D341Med (cell line): Measurements from ENCODE around the gene GNL3.
"Not testable (repeated sequence)": the region's sequence is repeated elsewhere in the genome, so short reads cannot be mapped to it uniquely, and the experiment has no call there.

Experiments
- DNase-seq: peaks from one replicate; pipeline ENCODE4 v3.0.0; 2012; ENCODE audit warnings: low spot score

Gene GNL3

GRCh38 chr3:52685709-52686691, at the start of gene GNL3, which contains the start of gene PBRM1:
Gene GNL3, plus strand, starts transcription at chr3:52686032. Its CDS starts 61 bp downstream, at chr3:52686093.
Gene PBRM1, minus strand, starts transcription at chr3:52685913.
- DNase-seq, result peak; percentile 96

- DNase-seq, result peak; percentile 63
Observed at GRCh38 chr3:52636673-52637072, 49.2 kb upstream of the GNL3 start.

GRCh38 chr3:52645549-52645948, 40.3 kb upstream of the GNL3 start:
- DNase-seq, result no peak

DNA sequence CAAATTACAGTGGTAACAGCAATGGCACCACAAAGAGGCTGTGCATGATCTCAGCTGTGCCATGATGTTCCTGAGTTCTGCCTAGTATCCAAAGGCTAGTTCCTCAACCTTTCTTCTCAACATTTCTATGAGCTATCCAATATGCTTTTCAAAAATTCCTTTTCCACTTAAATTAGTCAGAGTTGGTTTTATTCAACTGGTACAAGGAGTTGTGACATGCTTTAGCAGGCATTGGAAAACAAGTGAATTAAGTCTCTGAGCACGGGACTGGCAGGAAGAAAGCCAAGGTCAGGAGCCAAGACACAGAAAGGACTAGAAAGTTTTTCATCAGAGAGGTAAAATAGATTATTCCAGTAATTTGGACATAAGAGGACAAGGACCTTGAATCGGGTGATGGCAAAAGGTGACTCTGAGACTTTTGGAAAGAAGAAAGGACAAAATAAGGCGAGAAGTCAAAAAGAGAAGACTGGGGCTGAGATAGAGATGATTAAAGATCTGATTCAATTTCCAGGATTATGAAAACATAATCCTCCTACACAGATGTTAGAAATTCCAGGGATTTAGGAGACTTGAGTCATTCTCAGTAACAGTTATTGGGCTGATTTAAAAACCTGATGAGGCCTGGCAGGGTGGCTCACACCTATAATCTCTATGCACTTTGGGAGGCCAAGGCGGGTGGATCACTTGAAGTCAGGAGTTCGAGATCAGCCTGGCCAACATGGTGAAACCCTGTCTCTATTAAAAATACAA, 36.2 kb upstream of the GNL3 start:
- peak; percentile 43 for DNase-seq

DNA sequence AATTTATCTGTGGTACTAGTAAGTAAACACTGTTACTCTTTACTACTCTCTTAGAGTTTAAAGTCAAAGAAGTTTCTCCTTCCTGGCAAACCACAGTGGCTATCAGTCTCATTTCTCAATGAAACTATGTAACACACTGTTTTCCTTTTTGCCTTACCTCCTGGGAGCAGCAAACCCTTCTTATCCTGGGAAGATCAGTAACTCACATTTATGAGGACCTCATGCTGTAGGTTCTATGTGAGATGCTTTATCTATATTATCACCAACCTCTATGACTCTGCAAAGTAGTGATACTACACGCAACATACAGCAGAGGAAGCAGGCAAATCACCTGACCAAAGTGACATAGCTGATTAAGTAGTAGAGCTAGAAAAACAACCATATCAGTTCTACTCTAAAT, 35.4 kb upstream of the GNL3 start:
- no peak for DNase-seq

GRCh38 chr3:52651592-52651991, 34.2 kb upstream of the GNL3 start:
- no peak for DNase-seq

GRCh38 chr3:52655895-52656294, 29.9 kb upstream of the GNL3 start:
- no peak for DNase-seq

DNA sequence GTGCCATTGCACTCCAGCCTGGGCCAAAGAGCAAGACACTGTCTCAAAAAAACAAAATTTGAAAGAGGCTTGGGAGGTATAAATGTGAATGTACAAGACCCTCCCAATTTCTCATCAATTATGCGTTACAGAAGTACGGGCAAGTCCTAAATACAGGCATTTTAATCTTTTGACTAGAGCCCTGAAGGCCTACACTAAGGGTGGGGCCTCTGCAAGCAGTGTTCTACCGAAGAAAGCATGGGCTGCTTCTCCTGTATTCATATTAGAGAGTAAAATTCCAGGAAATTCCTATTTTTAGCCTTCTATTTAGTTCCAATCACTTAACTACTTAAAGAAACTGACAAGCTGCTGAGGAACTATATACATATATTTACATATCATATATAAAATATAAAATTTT, 25.8 kb upstream of the GNL3 start:
- DNase-seq, result no peak

DNA sequence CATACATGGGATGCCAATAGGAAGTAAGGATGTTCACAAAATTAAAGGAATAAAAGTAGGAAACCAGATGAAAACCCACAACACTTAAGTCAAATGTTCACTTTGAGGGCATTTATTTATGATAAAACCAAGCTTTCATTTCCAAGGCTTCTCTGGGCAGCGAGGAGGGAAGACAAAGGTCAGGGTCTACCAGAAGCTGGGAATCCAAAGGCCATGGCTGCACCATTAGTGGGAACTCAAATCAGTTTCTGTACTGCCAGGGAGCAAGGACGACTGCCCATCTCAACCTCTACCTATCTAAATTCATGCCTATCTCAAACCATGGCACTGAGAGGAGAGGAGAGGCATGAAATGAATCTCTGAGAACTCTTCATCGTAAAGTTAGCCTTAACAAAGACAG, 22.7 kb upstream of the GNL3 start:
- DNase-seq, result no peak

GRCh38 chr3:52670621-52671521, 15.0 kb upstream of the GNL3 start:
- DNase-seq, result no peak

DNA sequence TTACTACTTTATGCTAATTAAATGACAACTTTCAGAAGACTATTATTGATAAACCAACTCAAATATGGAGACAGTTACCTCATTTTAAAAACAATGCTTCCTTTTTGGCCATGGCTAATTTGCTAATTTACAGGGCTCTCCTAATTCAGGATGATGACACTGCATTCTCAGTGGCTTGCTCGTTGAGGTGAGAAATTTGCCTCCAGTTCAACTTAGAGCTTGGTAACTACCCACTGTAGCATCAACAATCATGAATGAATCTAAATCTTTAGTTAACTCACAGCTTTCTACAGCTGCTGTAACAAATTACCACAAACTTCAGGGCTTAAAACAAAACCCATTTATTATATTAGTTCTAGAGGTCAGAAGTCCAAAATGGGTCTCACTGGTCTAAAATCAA, 14.2 kb upstream of the GNL3 start:
- no peak for DNase-seq

- DNase-seq, result not testable (repeated sequence)
Observed at GRCh38 chr3:52676201-52676600, 9.6 kb upstream of the GNL3 start.

DNA sequence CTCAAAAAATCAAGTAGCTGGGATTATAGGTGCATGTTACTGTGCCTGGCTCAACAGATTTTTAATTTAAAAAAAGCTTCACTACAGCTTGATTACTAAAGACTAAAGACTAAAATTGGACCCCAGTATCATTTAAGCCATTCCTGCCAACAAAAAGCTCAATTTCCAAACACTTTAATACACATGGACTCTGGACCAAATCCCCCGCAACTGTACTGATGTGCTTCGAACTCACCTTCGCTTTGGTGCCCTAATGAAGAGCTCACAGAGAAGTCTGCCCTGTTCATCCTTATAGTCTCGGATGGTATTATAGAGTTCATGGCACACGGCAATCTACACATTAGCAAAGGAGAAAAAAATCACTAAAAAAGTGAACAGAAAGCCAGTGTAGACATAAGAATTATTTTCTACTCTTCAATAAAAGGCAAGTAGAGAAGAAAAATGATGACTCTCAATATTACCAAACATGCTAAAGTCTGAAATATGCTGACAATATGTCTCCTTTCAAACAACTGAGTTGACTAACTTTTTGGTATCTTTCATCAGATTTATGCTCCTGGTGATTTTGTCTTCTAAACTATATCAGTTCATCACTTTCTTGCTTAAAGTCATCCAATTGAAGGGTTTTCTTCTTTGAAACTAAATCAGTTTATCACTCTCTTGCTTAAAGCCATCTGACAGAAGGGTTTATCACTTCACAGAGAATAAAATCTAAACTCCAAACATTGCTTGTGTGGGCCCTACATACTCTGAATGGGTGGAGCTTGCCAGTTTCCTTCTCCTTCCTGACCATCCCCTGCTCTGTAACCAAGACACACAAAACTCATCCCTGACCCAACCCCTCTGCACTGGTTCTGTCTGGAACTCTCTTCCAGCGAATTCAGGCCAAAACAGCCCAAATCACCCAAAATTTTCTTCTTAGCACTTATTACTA, 7.3 kb upstream of the GNL3 start:
- DNase-seq, result no peak

GRCh38 chr3:52679199-52679538, 6.7 kb upstream of the GNL3 start:
- no peak for DNase-seq

GRCh38 chr3:52679811-52680210, 6.0 kb upstream of the GNL3 start:
- no peak for DNase-seq

- no peak for DNase-seq
Observed at GRCh38 chr3:52681596-52681995, 4.2 kb upstream of the GNL3 start.

DNA sequence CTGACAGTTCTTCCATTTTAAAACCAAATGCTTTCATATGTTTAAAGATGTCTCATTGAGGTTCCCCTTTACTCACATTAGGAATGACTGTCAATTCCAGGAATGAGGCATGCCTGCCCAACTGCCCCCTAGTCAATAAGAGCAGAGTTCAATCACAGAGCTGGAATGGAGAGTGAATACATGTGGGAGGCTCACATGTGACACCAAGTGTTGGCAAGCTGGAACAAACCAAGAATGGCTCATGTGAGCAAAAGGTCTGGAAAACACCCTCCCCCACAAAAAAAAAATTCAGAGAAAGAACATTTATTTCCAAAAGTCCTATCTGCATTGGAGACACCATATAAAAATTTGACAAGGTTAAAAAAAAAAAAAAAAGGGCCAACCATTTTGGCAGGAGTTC, 3.8 kb upstream of the GNL3 start:
- DNase-seq, result peak; percentile 58

GRCh38 chr3:52683611-52684010, 2.2 kb upstream of the GNL3 start:
- no peak for DNase-seq

GRCh38 chr3:52684184-52684583, 1.6 kb upstream of the GNL3 start:
- DNase-seq, result no peak

GRCh38 chr3:52685285-52685708, 535 bp upstream of the GNL3 start:
- DNase-seq, result peak; percentile 97

GRCh38 chr3:52688266-52688665, 2.4 kb downstream of the GNL3 start:
- no peak for DNase-seq
